MM.1S (cell line): Measurements from ENCODE around the gene C8G.

Experiments
- DNase-seq: peaks from one replicate; pipeline ENCODE4 v3.0.0-alpha.2; 2015
- H2AFZ ChIP-seq: fragments of 300-600 bp; sonication (generic); 2 replicates; pipeline ENCODE4 v1.6.0; 2016; ENCODE audit warnings: antibody characterized with exemption, low read length
- H3F3A ChIP-seq: fragments of 300-600 bp; sonication (generic); 2 replicates; pipeline ENCODE4 v1.6.1; 2016; ENCODE audit warnings: mild to moderate bottlenecking, antibody characterized with exemption, low read length, moderate library complexity, mixed read lengths; ENCODE audit not compliant: insufficient read depth
- H3K27ac ChIP-seq: fragments of 300-600 bp; sonication (generic); 2 replicates; pipeline ENCODE4 v1.5.1; 2016; ENCODE audit warnings: mild to moderate bottlenecking, low read length
- H3K27me3 ChIP-seq: fragments of 300-600 bp; sonication (generic); replicated peaks from 2 replicates; pipeline ENCODE4 v1.6.0; 2016; ENCODE audit warnings: low read length; ENCODE audit not compliant: insufficient read depth
- H3K36me3 ChIP-seq: fragments of 300-600 bp; sonication (generic); replicated peaks from 2 replicates; pipeline ENCODE4 v1.6.1; 2016; ENCODE audit warnings: mild to moderate bottlenecking, low read length, mixed read lengths; ENCODE audit not compliant: insufficient read depth
- H3K4me1 ChIP-seq: fragments of 300-600 bp; sonication (generic); 2 replicates; pipeline ENCODE4 v1.6.1; 2016; ENCODE audit warnings: low read length, mixed read lengths
- H3K4me2 ChIP-seq: fragments of 300-600 bp; sonication (generic); 2 replicates; pipeline ENCODE4 v1.6.0; 2016; ENCODE audit warnings: low read depth, low read length
- H3K4me3 ChIP-seq: fragments of 300-600 bp; sonication (generic); 2 replicates; pipeline ENCODE4 v1.5.1; 2016; ENCODE audit warnings: low read length, mixed read lengths
- H3K79me2 ChIP-seq: fragments of 300-600 bp; sonication (generic); 2 replicates; pipeline ENCODE4 v1.6.1; 2016; ENCODE audit warnings: mixed run types, low read length, mixed read lengths
- H3K9ac ChIP-seq: fragments of 300-600 bp; sonication (generic); 2 replicates; pipeline ENCODE4 v1.6.1; 2016; ENCODE audit warnings: low read length, mixed read lengths
- H3K9me2 ChIP-seq: fragments of 300-600 bp; sonication (generic); replicated peaks from 2 replicates; pipeline ENCODE4 v1.6.1; 2016; ENCODE audit warnings: mild to moderate bottlenecking, low read length, mixed read lengths; ENCODE audit not compliant: insufficient read depth
- H3K9me3 ChIP-seq: fragments of 300-600 bp; sonication (generic); replicated peaks from 2 replicates; pipeline ENCODE4 v1.6.1; 2016; ENCODE audit warnings: mild to moderate bottlenecking, low read length, mixed read lengths; ENCODE audit not compliant: insufficient read depth
- H4K20me1 ChIP-seq: fragments of 300-600 bp; sonication (generic); 2 replicates; pipeline ENCODE4 v1.6.1; 2016; ENCODE audit warnings: mild to moderate bottlenecking, low read length, moderate library complexity, mixed read lengths; ENCODE audit not compliant: insufficient read depth
- CTCF ChIP-seq: fragments of 300-600 bp; sonication (generic); IDR thresholded peaks from 2 replicates; pipeline ENCODE4 v1.5.1; 2016; ENCODE audit warnings: antibody characterized with exemption, low read length, mixed read lengths
- EZH2 ChIP-seq: fragments of 300-600 bp; sonication (generic); optimal IDR thresholded peaks from 2 replicates; pipeline ENCODE3; 2017; ENCODE audit warnings: low read depth, mild to moderate bottlenecking, antibody characterized with exemption, low read length, mixed read lengths
- EZH2phosphoT487 ChIP-seq: fragments of 300-600 bp; sonication (generic); IDR thresholded peaks from 2 replicates; pipeline ENCODE4 v1.6.1; 2018; ENCODE audit warnings: antibody characterized with exemption, low read length

C8G gene

GRCh38 chr9:136916330-136917184, 28.5 kb upstream of the C8G start:
- no peak overlapping the region for H3K27ac ChIP-seq
- H3F3A ChIP-seq: no peaks in the 10 kb centered on the region
- H3K4me3 ChIP-seq: no peak overlapping the region
- no peak for DNase-seq
- peaks cover 11% of the 10 kb centered on the region; the same call in 1 of the 2 replicates for H3K36me3 ChIP-seq
- TF ChIP-seq EZH2phosphoT487 (no peak), EZH2 (no peak), CTCF (no peak)
- H3K27me3 ChIP-seq: no peaks in the 10 kb centered on the region
- H2AFZ ChIP-seq: no peak overlapping the region
- H3K79me2 ChIP-seq: peaks cover 51% of the 10 kb centered on the region
- H4K20me1 ChIP-seq: no peaks in the 10 kb centered on the region
- no peak overlapping the region for H3K9ac ChIP-seq
- no peaks in the 10 kb centered on the region for H3K4me1 ChIP-seq
- H3K9me3 ChIP-seq: no peaks in the 10 kb centered on the region
- no peak overlapping the region for H3K4me2 ChIP-seq
- H3K9me2 ChIP-seq: no peaks in the 10 kb centered on the region

- no peaks in the 10 kb centered on the region for H4K20me1 ChIP-seq
- peaks cover 51% of the 10 kb centered on the region for H3K79me2 ChIP-seq
- no peak overlapping the region for H3K4me3 ChIP-seq
- H3F3A ChIP-seq: no peaks in the 10 kb centered on the region
- TF ChIP-seq CTCF (no peak), EZH2 (no peak), EZH2phosphoT487 (no peak)
- no peaks in the 10 kb centered on the region for H3K27me3 ChIP-seq
- no peak overlapping the region for H3K4me2 ChIP-seq
- H3K36me3 ChIP-seq: peaks cover 11% of the 10 kb centered on the region; the same call in 1 of the 2 replicates
- H3K9ac ChIP-seq: no peak overlapping the region
- H2AFZ ChIP-seq: no peak overlapping the region
- H3K9me2 ChIP-seq: no peaks in the 10 kb centered on the region
- DNase-seq: no peak
- no peak overlapping the region for H3K27ac ChIP-seq
- no peaks in the 10 kb centered on the region for H3K9me3 ChIP-seq
- no peaks in the 10 kb centered on the region for H3K4me1 ChIP-seq
Observed at GRCh38 chr9:136917902-136918301, 27.1 kb upstream of the C8G start.

- H3K36me3 ChIP-seq: peaks cover 7% of the 10 kb centered on the region
- H4K20me1 ChIP-seq: no peaks in the 10 kb centered on the region
- H3K4me2 ChIP-seq: no peak overlapping the region
- H3F3A ChIP-seq: no peaks in the 10 kb centered on the region
- H3K9me3 ChIP-seq: no peaks in the 10 kb centered on the region
- no peak overlapping the region for H3K27ac ChIP-seq
- DNase-seq: no peak
- no peaks in the 10 kb centered on the region for H3K9me2 ChIP-seq
- no peaks in the 10 kb centered on the region for H3K4me1 ChIP-seq
- H3K9ac ChIP-seq: no peak overlapping the region
- no peak for TF ChIP-seq CTCF
- TF ChIP-seq EZH2: no peak
- no peak for TF ChIP-seq EZH2phosphoT487
- no peak overlapping the region for H2AFZ ChIP-seq
- H3K27me3 ChIP-seq: no peaks in the 10 kb centered on the region
- H3K79me2 ChIP-seq: peaks cover 36% of the 10 kb centered on the region
- no peak overlapping the region for H3K4me3 ChIP-seq
Observed at GRCh38 chr9:136920069-136920468, 25.0 kb upstream of the C8G start.
